HEK293 (cell line): ENCODE results near the gene EPHA4.

Experiments used
- CTCF ChIA-PET: fragments of 350-600 bp; formaldehyde crosslinking; extraction: SDS; loops from one replicate; lab custom pipeline; 2021; ENCODE audit warnings: antibody characterized with exemption; lab: Yijun Ruan, JAX
- POLR2A ChIA-PET: fragments of 300-600 bp; formaldehyde crosslinking; extraction: SDS; loops from one replicate; lab custom pipeline; 2020; ENCODE audit warnings: antibody characterized with exemption, inconsistent platforms; lab: Yijun Ruan, JAX
- H3K27ac ChIP-seq: fragments of 200-500 bp; sonication (Bioruptor generic); 2 replicates; pipeline ENCODE4 v1.5.1; 2014; ENCODE audit warnings: low read depth, low read length, control low read depth, inconsistent platforms; ENCODE audit errors: extremely low read depth
- H3K36me3 ChIP-seq, 2 experiments: fragments of 200-500 bp in 1 of 2; sonication (Bioruptor generic) in 1 of 2; 1 replicate in 1 of 2; 2 replicates in 1 of 2; pipeline ENCODE4 v1.5.1; 2014 to 2017; ENCODE audit warnings: inconsistent platforms in 2 of 2, low read length in 2 of 2; ENCODE audit not compliant: control insufficient read depth in 2 of 2, insufficient read depth in 1 of 2
- H3K4me1 ChIP-seq: fragments of 200-500 bp; sonication (Bioruptor generic); 2 replicates; pipeline ENCODE4 v1.5.1; 2014; ENCODE audit warnings: mild to moderate bottlenecking, low read length, inconsistent platforms; ENCODE audit not compliant: control insufficient read depth, insufficient read depth
- H3K4me3 ChIP-seq: 2 replicates; pipeline ENCODE4 v1.5.1; 2011; ENCODE audit warnings: low read depth, mild to moderate bottlenecking, control low read depth, low read length, moderate library complexity
- H3K9me3 ChIP-seq: fragments of 200-500 bp; sonication (Bioruptor generic); 2 replicates; pipeline ENCODE4 v1.5.1; 2014; ENCODE audit warnings: low read depth, low read length, inconsistent platforms; ENCODE audit not compliant: control insufficient read depth, insufficient read depth
- BCL11B ChIP-seq: fragments of 450-650 bp; formaldehyde crosslinking; IDR thresholded peaks from 2 replicates; pipeline ENCODE4 v1.5.1; 2016; ENCODE audit warnings: low read depth, missing biosample characterization, missing genetic modification characterization
- CTCF ChIP-seq: fragments of 450-650 bp; formaldehyde crosslinking; IDR thresholded peaks from 2 replicates; pipeline ENCODE4 v1.5.1; 2016; ENCODE audit warnings: missing biosample characterization, missing genetic modification characterization
- GLIS1 ChIP-seq: fragments of 450-650 bp; formaldehyde crosslinking; IDR thresholded peaks from 2 replicates; pipeline ENCODE4 v1.5.1; 2016; ENCODE audit warnings: missing biosample characterization, missing genetic modification characterization
- REST ChIP-seq: fragments of 450-650 bp; formaldehyde crosslinking; IDR thresholded peaks from 2 replicates; pipeline ENCODE4 v1.5.1; 2016; ENCODE audit warnings: missing biosample characterization, missing genetic modification characterization
- TSHZ1 ChIP-seq: fragments of 450-650 bp; formaldehyde crosslinking; IDR thresholded peaks from 2 replicates; pipeline ENCODE4 v1.5.1; 2016; ENCODE audit warnings: missing biosample characterization, missing genetic modification characterization, borderline replicate concordance
- ZBTB49 ChIP-seq: fragments of 450-650 bp; formaldehyde crosslinking; IDR thresholded peaks from 2 replicates; pipeline ENCODE4 v1.5.1; 2016; ENCODE audit warnings: missing biosample characterization, missing genetic modification characterization, low read depth
- ZNF146 ChIP-seq: fragments of 450-650 bp; formaldehyde crosslinking; IDR thresholded peaks from 2 replicates; pipeline ENCODE4 v1.5.1; 2016; ENCODE audit warnings: missing biosample characterization, missing genetic modification characterization
- ZNF266 ChIP-seq: fragments of 450-650 bp; formaldehyde crosslinking; IDR thresholded peaks from 2 replicates; pipeline ENCODE4 v1.5.1; 2016; ENCODE audit warnings: missing biosample characterization, missing genetic modification characterization, low read depth
- ZNF335 ChIP-seq: fragments of 450-650 bp; formaldehyde crosslinking; conservative IDR thresholded peaks from 2 replicates; pipeline ENCODE4 v1.5.1; 2016; ENCODE audit warnings: missing biosample characterization, missing genetic modification characterization
- ZNF341 ChIP-seq: fragments of 450-650 bp; formaldehyde crosslinking; IDR thresholded peaks from 2 replicates; pipeline ENCODE4; 2016; ENCODE audit warnings: low read depth, missing biosample characterization, missing genetic modification characterization
- ZNF433 ChIP-seq: fragments of 450-650 bp; formaldehyde crosslinking; IDR thresholded peaks from 2 replicates; pipeline ENCODE4 v1.5.1; 2016; ENCODE audit warnings: missing biosample characterization, missing genetic modification characterization, low read depth
- ZNF626 ChIP-seq: fragments of 450-650 bp; sonication (Bioruptor Pico); formaldehyde crosslinking; IDR thresholded peaks from 2 replicates; pipeline ENCODE4 v1.5.1; 2018; ENCODE audit warnings: missing biosample characterization, missing genetic modification characterization, inconsistent platforms

Gene EPHA4

GRCh38 chr2:221443645-221444044 lies 128.5 kb downstream of the EPHA4 start:
- H3K36me3 ChIP-seq: peaks cover 14 to 36% of the 10 kb centered on the region in 2 experiments; a peak in 2 of 3 replicates
- H3K4me3 ChIP-seq: no peak overlapping the region
- CTCF ChIA-PET: no interaction called here
- POLR2A ChIA-PET: interaction anchor here (1.1 kb wide), 1 partner anchor 128 kb away, joined by 3 read pairs; the partner anchor contains the start of gene EPHA4
- no peaks in the 10 kb centered on the region for H3K9me3 ChIP-seq
- peaks cover 10% of the 10 kb centered on the region for H3K4me1 ChIP-seq
- no peak overlapping the region for H3K27ac ChIP-seq
- TF ChIP-seq ZNF433 (tag by site-specific recombination): no peak
- TF ChIP-seq, all 188 proteins: peak for 0

- H3K27ac ChIP-seq: no peak overlapping the region
- CTCF ChIA-PET: no interaction called here
- H3K4me1 ChIP-seq: no peaks in the 10 kb centered on the region; the same call in 1 of the 2 replicates
- peaks cover 18 to 36% of the 10 kb centered on the region in 2 experiments; a peak in 2 of 3 replicates for H3K36me3 ChIP-seq
- H3K9me3 ChIP-seq: no peaks in the 10 kb centered on the region
- TF ChIP-seq ZNF146 (tag by site-specific recombination): no peak
- H3K4me3 ChIP-seq: no peak overlapping the region
- POLR2A ChIA-PET: no interaction called here
Observed at GRCh38 chr2:221442128-221442527, 130.0 kb downstream of the EPHA4 start.

GRCh38 chr2:221439761-221440479 lies 132.2 kb downstream of the EPHA4 start:
- peaks cover 23 to 36% of the 10 kb centered on the region in 2 experiments; a peak in 2 of 3 replicates for H3K36me3 ChIP-seq
- H3K4me1 ChIP-seq: no peaks in the 10 kb centered on the region
- no peak overlapping the region for H3K4me3 ChIP-seq
- CTCF ChIA-PET: interaction anchor here (0.6 kb wide), 1 partner anchor 403 kb away, joined by 4 read pairs; no protein-coding TSS in a partner anchor
- POLR2A ChIA-PET: interaction anchor here (0.6 kb wide), 1 partner anchor 61 kb away, joined by 3 read pairs; no protein-coding TSS in a partner anchor
- H3K9me3 ChIP-seq: no peaks in the 10 kb centered on the region
- H3K27ac ChIP-seq: no peak overlapping the region
- TF ChIP-seq ZNF266 (no peak), REST (tag by site-specific recombination) (no peak), TSHZ1 (tag by site-specific recombination) (no peak), ZNF335 (tag by site-specific recombination) (no peak), GLIS1 (tag by site-specific recombination) (no peak), ZNF626 (no peak), CTCF (no peak), ZBTB49 (tag by site-specific recombination) (no peak), BCL11B (tag by site-specific recombination) (no peak), ZNF341 (tag by site-specific recombination) (no peak)
